K562 (cell line): ENCODE data around the gene AP3B1. TPM values are rescaled to one million over a fixed set of nuclear protein-coding genes. Genes with fewer than 3 reads are reported as not detected.

Source experiments
- BRD9 ChIP-seq: fragments of 450-650 bp; IDR thresholded peaks from 2 replicates; pipeline ENCODE4 v1.6.1; 2018; ENCODE audit warnings: low read depth; ENCODE audit not compliant: partially characterized antibody
- GATAD2B ChIP-seq: fragments of 450-650 bp; IDR thresholded peaks from 2 replicates; pipeline ENCODE4 v1.6.1; 2017; ENCODE audit warnings: mild to moderate bottlenecking, borderline replicate concordance
- PTTG1 ChIP-seq: fragments of 450-650 bp; IDR thresholded peaks from 2 replicates; pipeline ENCODE4 v1.6.1; 2016; ENCODE audit warnings: low read depth, mild to moderate bottlenecking, missing genetic modification characterization, missing compliant biosample characterization
- ZNF134 ChIP-seq: fragments of 250-450 bp; sonication (Bioruptor Pico); conservative IDR thresholded peaks from 2 replicates; pipeline ENCODE4 v1.4.0; 2020
- ZNF408 ChIP-seq: fragments of 250-450 bp; sonication (Bioruptor Pico); IDR thresholded peaks from 2 replicates; pipeline ENCODE4 v1.4.0; 2020; ENCODE audit warnings: low read depth, mild to moderate bottlenecking, moderate library complexity
- polyA plus RNA-seq, 8 experiments: library from polyadenylated mRNA; depleted of rRNA in 4 of 8; stranded (reverse) in 5 of 8; unstranded in 3 of 8; fragments of >200 nt; fragmentation: Nextera tagmentation in 2 of 8; fragmentation: Illumina TruSeq in 1 of 8; extraction: Ambion mirVana in 2 of 8; extraction: Trizol in 1 of 8; gene quantifications; 2 replicates each; pipeline versions ENCODE4 v1.2.1 to v1.2.3, GENCODE V29; 2011 to 2014; ENCODE audit warnings: inconsistent platforms in 1 of 8, missing spikeins in 1 of 8
- total RNA-seq, 7 experiments: library from RNA; depleted of rRNA in 6 of 7; stranded (reverse); fragments of >200 nt in 6 of 7; fragmentation: Illumina TruSeq in 2 of 7; extraction: Trizol in 2 of 7; gene quantifications; 2 replicates each; pipeline versions ENCODE4 v1.2.1 to v1.2.3, GENCODE V29; 2011 to 2021; ENCODE audit warnings: low replicate concordance in 1 of 7
- TF ChIP-seq, protein P1 (sequence below): IDR thresholded peaks from 3 replicates; pipeline ENCODE4 v1.6.1; 2011; ENCODE audit warnings: borderline replicate concordance, mild to moderate bottlenecking, moderate library complexity; ENCODE audit not compliant: insufficient read length; ENCODE audit errors: extremely low read depth
- TF ChIP-seq, protein P2 (sequence below): sonication (generic); formaldehyde crosslinking; IDR thresholded peaks from 2 replicates; pipeline ENCODE4 v1.8.0; 2022; ENCODE audit warnings: missing genetic modification reagents, mild to moderate bottlenecking, moderate library complexity, borderline replicate concordance

AP3B1 gene
- total and polyA plus RNA-seq, 9 of the 15 experiments (the other 6 are each of a cell fraction or from before 2014, with no cell fraction given), result 21.1 to 61.8 (median 42.2) TPM

DNA sequence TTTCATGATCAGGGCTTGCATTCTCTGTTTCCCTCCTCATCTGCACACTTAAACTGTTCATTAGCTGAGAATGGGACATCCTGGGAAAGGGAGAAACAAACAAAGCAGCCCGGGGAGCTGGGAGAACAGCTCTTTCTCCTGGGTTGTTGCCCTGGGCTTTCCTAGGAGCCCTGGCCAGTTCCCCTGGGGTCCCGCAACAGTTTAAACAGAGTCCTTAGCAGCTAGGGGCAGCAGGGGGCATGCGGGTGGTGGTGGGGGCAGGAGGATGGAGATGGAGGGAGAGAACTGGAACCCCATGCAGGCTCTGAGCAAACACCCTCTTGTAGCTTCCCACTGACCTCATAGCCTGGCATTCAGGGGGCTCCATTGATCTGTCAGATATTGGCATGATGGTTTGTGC, 309.3 kb downstream of the AP3B1 start (continued):
- TF ChIP-seq, protein P1, sequence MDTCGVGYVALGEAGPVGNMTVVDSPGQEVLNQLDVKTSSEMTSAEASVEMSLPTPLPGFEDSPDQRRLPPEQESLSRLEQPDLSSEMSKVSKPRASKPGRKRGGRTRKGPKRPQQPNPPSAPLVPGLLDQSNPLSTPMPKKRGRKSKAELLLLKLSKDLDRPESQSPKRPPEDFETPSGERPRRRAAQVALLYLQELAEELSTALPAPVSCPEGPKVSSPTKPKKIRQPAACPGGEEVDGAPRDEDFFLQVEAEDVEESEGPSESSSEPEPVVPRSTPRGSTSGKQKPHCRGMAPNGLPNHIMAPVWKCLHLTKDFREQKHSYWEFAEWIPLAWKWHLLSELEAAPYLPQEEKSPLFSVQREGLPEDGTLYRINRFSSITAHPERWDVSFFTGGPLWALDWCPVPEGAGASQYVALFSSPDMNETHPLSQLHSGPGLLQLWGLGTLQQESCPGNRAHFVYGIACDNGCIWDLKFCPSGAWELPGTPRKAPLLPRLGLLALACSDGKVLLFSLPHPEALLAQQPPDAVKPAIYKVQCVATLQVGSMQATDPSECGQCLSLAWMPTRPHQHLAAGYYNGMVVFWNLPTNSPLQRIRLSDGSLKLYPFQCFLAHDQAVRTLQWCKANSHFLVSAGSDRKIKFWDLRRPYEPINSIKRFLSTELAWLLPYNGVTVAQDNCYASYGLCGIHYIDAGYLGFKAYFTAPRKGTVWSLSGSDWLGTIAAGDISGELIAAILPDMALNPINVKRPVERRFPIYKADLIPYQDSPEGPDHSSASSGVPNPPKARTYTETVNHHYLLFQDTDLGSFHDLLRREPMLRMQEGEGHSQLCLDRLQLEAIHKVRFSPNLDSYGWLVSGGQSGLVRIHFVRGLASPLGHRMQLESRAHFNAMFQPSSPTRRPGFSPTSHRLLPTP, result no peak
- no peak for TF ChIP-seq BRD9
- no peak for TF ChIP-seq ZNF134 (CRISPR knock-in tag)
- TF ChIP-seq GATAD2B, result no peak
- TF ChIP-seq, protein P2, sequence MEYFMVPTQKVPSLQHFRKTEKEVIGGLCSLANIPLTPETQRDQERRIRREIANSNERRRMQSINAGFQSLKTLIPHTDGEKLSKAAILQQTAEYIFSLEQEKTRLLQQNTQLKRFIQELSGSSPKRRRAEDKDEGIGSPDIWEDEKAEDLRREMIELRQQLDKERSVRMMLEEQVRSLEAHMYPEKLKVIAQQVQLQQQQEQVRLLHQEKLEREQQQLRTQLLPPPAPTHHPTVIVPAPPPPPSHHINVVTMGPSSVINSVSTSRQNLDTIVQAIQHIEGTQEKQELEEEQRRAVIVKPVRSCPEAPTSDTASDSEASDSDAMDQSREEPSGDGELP (CRISPR knock-in tag), result no peak
- TF ChIP-seq PTTG1 (tag), result no peak
- no peak for TF ChIP-seq ZNF408 (CRISPR knock-in tag)
